GM11168 (cell line): ENCODE measurements around the gene C11orf21.

ENCODE experiments used
- in situ Hi-C: fragments of 300-500 bp; cut with MboI; formaldehyde crosslinking; loops from one replicate; pipeline ENCODE4 v1.12.0; 2022; ENCODE audit warnings: low sequenced_read_pairs; ENCODE audit not compliant: unreplicated experiment

C11orf21 gene

GRCh38 chr11:2299773-2300172, 1.9 kb downstream of the C11orf21 start:
- in situ Hi-C loops: loop anchor here (5.0 to 25.0 kb wide), 2 partner anchors 123 to 588 kb away; partner anchors contain the start of gene CDKN1C

DNA sequence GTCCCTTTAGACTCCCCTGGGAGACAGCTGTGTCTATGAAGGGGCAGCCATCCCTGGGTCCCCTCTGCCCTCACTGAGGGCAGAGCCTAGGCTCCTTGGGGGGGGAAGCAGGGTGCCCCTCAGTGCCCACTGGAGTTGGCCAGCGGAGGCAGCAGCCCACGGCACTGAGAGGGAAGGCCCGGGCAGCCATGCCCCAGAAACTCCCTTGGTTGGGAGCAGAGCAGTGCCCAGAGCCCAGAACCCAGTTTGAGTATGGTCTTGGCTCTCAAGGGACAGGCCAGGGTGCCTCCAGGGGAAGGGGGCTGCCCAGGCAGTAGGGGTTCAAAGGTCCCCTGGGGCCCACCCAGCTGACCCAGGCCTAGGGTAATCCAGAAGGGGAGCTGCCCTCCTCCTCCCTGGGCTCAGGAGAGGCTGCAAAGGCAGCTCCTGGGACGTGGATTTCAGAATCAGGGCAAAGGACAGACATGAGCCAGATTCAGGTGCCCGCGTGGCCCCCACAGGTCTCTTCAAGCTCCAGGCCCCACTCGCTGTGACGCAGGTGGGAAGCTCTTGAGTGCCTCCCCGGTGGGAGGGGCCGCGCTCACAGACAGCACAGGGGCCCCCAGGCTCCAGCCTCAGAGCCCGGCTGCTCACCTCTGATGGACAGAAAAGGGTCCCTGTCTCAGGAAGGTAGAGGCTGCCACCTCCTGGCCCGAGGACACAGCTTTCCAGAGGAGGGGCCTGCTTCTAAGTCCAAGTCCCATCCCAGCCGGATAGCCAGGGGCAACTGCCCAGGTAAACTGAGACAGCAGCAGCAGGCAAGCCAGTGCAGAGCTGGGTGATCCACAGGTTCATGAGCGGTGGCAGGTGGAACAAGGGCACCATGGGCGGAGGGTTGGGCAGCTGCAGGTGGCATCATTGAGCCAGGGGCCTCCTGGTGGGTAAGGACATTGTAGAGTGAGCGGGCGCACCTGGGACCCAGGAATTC, 2.6 kb downstream of the C11orf21 start:
- in situ Hi-C loops: loop anchor here (5.0 to 25.0 kb wide), 2 partner anchors 123 to 588 kb away; partner anchors contain the start of gene CDKN1C

DNA sequence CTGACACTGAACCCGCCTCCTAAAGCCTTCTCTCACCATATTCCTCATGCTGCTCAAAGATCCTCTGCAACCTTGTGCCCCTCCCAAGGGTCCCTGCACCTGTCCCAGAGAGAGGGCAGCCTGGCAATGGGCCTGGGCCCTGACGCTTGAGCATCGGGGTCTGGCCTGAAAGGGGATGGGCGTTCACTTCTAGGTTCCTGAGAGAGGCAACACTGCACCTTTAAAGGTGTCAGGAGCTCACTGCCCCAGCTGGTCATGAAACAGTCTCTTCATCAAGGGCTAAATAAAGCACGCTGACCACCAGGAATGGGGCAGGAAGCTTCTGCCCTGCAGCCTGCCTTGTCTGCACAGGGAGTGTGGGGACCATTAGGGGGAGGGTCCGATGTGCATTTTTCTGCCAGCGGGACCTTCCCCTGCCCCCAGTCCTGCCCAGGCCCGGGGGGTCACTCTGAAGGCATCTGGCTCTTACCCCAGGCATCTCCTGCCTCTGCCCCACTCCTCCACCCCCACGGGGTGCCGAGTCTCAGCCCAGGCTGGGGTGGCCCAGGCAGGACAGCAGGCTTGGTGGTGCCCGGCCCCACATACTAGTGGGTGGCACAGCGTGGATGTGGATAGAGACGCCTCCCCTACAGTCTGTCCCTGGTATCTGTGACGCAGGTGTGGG, 3.5 kb downstream of the C11orf21 start:
- in situ Hi-C loops: loop anchor here (5.0 to 25.0 kb wide), 2 partner anchors 124 to 589 kb away; partner anchors contain the start of gene CDKN1C

- in situ Hi-C loops: loop anchor here (5.0 to 25.0 kb wide), 2 partner anchors 125 to 590 kb away; partner anchors contain the start of gene CDKN1C
Observed at GRCh38 chr11:2297623-2298030, 4.1 kb downstream of the C11orf21 start.

DNA sequence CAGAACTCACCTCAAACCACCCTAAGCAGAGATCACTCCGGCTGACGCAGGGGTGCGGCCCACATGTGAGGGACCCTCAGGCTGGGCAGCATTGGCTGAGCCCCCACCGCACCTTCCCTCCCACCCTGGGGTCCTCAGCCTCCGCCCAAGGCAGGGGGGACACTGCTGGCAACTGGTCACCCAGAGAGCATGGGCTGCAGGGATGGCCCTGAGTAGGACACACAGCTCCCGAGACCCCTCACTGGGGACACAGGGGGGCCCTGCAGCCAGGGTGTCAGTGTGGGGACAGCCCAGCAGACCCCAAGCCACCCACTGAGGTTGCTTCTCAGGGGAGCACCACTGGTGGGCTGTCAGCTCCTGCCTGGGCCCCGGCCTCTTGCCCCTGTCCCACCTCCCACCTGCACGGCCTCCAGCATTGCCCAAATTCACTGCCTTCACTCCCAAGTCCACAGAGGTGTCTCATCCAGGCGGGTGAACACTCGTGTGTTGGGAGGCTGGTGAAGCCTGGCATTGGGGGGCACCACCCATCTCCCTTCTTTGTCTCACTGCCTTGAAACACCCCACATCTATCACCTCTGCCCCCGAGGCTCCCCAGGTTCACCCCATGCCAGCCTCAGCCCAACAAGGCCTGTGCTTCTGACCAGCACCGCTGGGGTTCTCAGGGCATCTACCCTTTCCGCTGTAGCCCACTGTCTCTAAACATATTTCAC, 4.7 kb downstream of the C11orf21 start:
- in situ Hi-C loops: loop anchor here (5.0 to 25.0 kb wide), 2 partner anchors 125 to 590 kb away; partner anchors contain the start of gene CDKN1C

GRCh38 chr11:2295971-2296912, 5.5 kb downstream of the C11orf21 start:
- in situ Hi-C loops: loop anchor here (5.0 to 25.0 kb wide), 2 partner anchors 126 to 591 kb away; partner anchors contain the start of gene CDKN1C

DNA sequence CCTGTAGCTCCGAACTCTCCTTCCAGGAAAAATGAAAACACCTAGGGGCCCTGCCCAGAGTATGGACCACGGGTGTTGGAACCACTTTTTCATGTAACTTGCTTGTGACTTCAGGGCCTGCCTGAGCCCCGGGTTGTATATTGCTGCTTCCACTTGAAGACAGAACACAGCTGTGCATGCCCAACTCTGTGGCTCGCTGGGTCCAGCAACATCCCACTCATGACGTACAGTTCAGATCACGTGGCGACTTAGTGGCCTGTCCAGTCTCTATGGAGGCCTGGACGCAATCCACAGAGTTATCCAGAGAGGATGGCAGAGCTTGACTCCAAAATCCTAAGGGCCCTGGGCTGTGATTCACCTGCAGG, 6.8 kb downstream of the C11orf21 start:
- in situ Hi-C loops: loop anchor here (5.0 to 25.0 kb wide), 2 partner anchors 127 to 592 kb away; partner anchors contain the start of gene CDKN1C

- in situ Hi-C loops: loop anchor here (25.0 kb wide), 1 partner anchor 593 kb away; the partner anchor contains the start of gene CDKN1C
Observed at GRCh38 chr11:2293984-2294925, 7.5 kb downstream of the C11orf21 start.

- in situ Hi-C loops: loop anchor here (25.0 kb wide), 1 partner anchor 594 kb away; the partner anchor contains the start of gene CDKN1C
Observed at GRCh38 chr11:2293531-2293971, 8.2 kb downstream of the C11orf21 start.

GRCh38 chr11:2290351-2290841, 11.3 kb downstream of the C11orf21 start:
- in situ Hi-C loops: loop anchor here (25.0 kb wide), 1 partner anchor 597 kb away; the partner anchor contains the start of gene CDKN1C

DNA sequence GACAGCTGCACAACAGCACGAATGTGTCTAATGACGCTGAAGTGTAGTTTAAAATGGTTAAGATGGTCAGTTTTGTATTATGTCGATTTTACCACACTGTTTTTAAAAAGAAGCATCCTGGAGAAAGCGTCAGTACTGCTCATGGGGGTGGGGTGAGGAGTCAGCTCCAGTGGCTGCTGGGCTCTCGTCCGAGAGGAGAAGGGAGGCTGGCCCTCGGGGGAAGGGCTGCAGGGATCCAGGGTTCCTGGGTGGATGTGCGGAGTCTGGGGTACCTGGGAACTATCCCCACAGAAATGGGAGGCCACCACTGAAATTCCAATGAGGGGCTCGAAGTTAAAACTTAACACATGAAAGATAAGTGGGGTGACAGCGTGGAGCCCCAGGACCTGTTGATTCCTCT, 11.9 kb downstream of the C11orf21 start:
- in situ Hi-C loops: loop anchor here (25.0 kb wide), 1 partner anchor 597 kb away; the partner anchor contains the start of gene CDKN1C

GRCh38 chr11:2289350-2289749, 12.4 kb downstream of the C11orf21 start:
- in situ Hi-C loops: loop anchor here (25.0 kb wide), 1 partner anchor 598 kb away; the partner anchor contains the start of gene CDKN1C

DNA sequence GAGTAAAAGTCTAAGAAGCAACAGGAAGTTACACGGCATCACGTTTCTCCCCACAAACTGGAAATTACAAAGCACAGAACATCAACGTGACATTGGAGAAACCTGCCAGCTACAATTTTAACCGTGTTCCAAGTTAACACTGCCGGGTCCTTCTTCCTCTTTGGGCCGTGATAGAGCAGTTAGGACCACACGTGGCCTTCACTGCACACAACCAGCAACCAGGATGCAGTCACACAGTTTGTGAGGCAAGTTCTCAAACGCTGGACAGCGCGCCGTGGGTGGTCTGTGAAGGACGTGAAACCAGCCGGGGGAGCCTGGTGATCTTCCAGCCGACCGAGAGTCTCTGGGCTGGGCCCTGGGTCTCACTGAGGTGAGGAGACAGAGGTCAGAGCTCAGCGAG, 14.6 kb downstream of the C11orf21 start:
- in situ Hi-C loops: loop anchor here (25.0 kb wide), 1 partner anchor 600 kb away; the partner anchor contains the start of gene CDKN1C

- in situ Hi-C loops: loop anchor here (25.0 kb wide), 1 partner anchor 601 kb away; the partner anchor contains the start of gene CDKN1C
Observed at GRCh38 chr11:2286350-2286749, 15.4 kb downstream of the C11orf21 start.

DNA sequence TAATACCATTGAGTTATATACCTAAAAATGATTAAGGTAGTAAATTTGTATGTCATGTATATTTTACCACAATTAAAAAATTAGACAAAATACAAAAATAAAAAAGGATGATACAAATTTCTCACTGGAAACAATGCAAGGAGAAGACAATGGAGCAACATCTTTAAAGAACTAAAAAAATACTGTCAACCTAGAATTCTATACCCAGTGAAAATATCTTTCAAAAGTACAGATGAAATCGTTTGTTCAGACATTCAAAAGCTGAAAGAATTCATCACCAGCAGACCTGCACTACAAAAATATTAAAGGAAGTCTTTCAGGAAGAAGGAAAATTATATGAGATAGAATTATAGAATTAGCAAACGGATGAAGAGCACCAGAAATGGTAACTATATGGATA, 21.5 kb downstream of the C11orf21 start:
- in situ Hi-C loops: loop anchor here (25.0 kb wide), 1 partner anchor 607 kb away; the partner anchor contains the start of gene CDKN1C

- in situ Hi-C loops: loop anchor here (25.0 kb wide), 1 partner anchor 609 kb away; the partner anchor contains the start of gene CDKN1C
Observed at GRCh38 chr11:2277933-2278523, 23.7 kb downstream of the C11orf21 start.

- in situ Hi-C loops: loop anchor here (25.0 kb wide), 1 partner anchor 610 kb away; the partner anchor contains the start of gene CDKN1C
Observed at GRCh38 chr11:2277008-2277346, 24.7 kb downstream of the C11orf21 start.
